GM20431 (cell line): ENCODE measurements around the gene FAM3B.

Source experiments
- in situ Hi-C: fragments of 300-500 bp; cut with MseI, MboI; formaldehyde crosslinking; loops from one replicate; pipeline ENCODE4 v1.15.0; 2020; ENCODE audit warnings: low sequenced_read_pairs; ENCODE audit not compliant: unreplicated experiment

FAM3B gene

DNA sequence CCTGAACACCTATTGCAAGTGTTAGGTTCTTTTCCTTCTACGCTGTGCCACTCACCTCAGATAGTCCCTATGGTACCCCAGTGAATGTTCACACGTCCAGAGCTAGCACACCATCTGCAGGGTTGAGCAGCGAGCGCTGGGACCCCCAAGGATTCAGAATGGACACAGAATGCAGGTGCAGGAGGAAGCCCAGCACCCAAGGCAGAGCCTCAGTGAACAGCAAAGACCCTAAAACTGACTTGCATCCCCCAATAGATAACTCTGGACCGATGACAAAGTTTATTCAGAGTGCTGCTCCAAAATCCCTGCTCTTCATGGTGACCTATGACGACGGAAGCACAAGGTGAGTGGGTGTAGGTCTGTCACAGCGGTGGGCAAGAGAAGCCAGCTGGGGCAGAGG lies 30.2 kb downstream of the FAM3B start:
- in situ Hi-C loops = no loop called here

GRCh38 chr21:41348434-41348833 lies 31.8 kb downstream of the FAM3B start:
- in situ Hi-C loops = no loop called here

- in situ Hi-C loops = no loop called here
Measured at GRCh38 chr21:41349126-41349525, 32.5 kb downstream of the FAM3B start.

DNA sequence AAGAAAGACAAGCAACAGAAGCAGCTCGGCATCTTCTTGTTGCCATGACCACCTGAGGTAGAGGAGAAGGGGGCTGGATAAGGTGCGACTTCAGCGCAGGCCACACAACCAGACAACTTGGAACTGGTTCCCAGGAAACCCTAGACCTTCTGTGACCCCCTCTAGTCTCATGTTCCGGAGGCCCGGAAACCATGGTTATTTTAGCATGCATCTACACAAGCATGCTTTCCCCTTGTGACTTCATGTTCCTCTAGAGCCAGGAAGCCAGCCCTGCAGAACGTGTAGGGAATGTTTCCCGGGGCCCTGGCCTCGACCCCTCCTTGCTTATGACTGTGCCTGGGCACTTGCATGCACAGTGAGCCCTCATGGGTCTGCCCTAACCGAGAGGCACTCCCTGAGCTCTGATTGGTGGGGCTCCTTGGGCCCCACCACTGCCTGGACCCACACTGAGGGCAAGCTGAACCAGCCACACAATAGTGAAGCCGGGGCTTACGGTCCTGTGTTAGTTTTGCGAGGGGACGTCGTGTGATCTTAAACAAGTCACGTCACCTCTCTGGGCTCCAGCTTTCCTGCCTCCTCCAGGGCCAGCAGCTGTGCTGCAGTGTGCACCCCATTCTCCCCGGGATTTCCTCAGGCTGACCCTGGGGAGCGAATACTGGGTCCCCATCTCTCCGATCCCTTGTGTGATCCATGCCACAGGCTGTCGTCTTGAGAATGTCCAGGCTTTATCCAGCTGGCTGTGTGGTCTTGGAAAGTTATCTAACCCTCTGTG lies 33.2 kb downstream of the FAM3B start:
- in situ Hi-C loops = loop anchor here (10.0 kb wide), 1 partner anchor 65 kb away; no protein-coding TSS in a partner anchor

DNA sequence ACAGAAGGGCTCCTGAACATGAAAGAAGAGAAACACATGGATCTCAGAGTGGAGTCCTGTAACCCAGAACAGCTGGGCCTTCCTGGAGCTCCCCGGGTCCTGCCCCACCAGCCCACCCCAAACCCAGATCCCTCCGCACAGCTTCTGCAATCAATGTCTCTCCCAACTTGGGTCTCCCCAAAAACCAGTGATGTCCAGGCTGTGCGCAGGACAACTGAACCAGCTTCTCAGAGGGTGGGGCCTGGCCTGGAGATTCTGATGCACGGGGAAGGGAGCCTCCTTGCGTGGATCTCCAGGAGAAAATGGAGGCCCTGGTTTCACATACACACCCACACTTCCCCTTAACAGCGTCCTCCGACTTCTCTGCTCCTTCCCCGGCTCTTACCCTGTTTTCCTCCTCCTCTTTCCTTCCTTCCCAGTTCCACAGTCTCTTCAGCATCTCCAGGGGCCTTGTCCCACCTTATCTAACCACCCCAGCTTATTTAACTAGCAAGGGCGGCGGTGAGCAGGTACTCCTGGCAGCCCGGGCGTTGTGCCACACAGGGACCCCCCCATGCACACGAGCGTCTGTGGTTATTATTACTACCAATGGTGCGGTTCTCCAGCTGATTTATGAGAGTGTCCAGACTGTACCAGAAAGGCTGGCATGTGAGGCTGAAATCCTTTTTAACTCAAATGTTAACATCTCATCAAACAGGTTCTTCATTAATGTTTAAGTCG lies 34.0 kb downstream of the FAM3B start:
- in situ Hi-C loops = loop anchor here (10.0 kb wide), 1 partner anchor 64 kb away; no protein-coding TSS in a partner anchor

DNA sequence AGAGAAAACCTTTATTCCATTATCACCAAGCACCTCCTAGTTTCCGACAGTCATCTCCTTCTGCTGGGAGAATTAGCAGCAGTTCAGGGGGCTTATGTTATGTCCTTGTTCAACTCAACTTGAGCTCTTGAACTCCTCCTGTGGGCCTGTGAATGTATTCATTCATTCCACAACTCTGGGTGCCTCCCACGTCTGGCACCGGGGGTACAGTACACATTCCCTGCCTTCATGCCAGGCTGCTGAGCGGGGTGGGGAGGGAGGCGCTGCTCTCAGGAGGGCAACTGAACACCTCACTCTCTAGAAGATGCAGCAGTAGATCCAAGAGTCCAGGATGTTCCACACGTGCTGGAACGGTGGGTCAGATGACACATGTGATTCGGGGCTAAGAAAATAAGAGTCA lies 40.9 kb downstream of the FAM3B start:
- in situ Hi-C loops = loop anchor here (10.0 kb wide), 1 partner anchor 57 kb away; no protein-coding TSS in a partner anchor

GRCh38 chr21:41358193-41359166 lies 41.9 kb downstream of the FAM3B start:
- in situ Hi-C loops = loop anchor here (10.0 kb wide), 1 partner anchor 56 kb away; no protein-coding TSS in a partner anchor

GRCh38 chr21:41359286-41359685 lies 42.7 kb downstream of the FAM3B start:
- in situ Hi-C loops = loop anchor here (10.0 kb wide), 1 partner anchor 56 kb away; no protein-coding TSS in a partner anchor

DNA sequence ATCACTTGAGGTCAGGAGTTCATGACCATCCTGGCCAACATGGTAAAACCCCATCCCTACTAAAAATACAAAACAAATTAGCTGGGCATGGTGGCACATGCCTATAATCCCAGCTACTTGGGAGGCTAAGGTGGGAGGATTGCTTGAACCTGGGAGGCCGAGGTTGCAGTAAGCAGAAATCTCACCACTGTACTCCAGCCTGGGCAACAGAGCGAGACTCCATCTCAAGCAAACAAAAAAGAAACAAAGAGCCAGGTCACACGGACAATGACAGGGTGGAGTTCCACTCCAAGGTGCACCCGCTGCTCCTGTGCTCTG lies 43.1 kb downstream of the FAM3B start:
- in situ Hi-C loops = loop anchor here (10.0 kb wide), 1 partner anchor 55 kb away; no protein-coding TSS in a partner anchor

DNA sequence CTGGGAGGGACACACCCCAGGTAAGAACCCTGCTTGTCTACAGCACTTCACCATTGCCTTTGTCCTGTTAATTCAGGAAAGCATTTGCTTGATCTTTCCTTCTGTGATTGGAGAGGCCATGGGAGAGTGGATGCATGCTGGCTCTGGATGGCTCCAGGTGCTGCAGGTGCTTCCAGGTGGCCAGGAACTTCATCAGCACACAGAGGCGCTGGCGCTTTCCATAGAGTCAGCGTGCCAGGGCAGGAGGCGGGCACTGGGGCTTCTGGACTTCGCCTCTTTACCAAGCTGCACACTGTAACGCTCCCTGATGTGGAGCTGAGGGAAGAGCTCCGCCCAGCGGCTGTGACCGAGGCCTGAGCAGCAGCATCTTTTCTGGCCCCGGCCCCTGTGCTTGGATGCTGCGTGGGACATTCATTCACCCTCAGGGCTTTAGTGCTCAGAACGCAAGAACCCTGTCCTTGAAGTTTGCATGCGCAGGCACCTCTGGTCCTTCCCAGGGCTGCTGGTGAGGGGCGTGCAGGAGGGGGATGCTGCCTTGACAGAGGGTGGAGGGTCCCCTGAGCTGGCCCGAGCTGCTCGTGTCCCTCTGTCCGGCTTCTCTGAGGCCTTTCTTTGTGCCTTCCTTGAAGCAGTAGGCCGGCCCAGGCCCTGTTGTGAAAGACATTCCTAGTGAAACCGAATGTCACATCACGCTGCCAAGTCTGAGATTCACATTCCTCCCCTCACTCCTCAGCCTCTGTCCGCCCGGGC lies 43.6 kb downstream of the FAM3B start:
- in situ Hi-C loops = no loop called here

GRCh38 chr21:41361053-41361785 lies 44.6 kb downstream of the FAM3B start:
- in situ Hi-C loops = no loop called here

DNA sequence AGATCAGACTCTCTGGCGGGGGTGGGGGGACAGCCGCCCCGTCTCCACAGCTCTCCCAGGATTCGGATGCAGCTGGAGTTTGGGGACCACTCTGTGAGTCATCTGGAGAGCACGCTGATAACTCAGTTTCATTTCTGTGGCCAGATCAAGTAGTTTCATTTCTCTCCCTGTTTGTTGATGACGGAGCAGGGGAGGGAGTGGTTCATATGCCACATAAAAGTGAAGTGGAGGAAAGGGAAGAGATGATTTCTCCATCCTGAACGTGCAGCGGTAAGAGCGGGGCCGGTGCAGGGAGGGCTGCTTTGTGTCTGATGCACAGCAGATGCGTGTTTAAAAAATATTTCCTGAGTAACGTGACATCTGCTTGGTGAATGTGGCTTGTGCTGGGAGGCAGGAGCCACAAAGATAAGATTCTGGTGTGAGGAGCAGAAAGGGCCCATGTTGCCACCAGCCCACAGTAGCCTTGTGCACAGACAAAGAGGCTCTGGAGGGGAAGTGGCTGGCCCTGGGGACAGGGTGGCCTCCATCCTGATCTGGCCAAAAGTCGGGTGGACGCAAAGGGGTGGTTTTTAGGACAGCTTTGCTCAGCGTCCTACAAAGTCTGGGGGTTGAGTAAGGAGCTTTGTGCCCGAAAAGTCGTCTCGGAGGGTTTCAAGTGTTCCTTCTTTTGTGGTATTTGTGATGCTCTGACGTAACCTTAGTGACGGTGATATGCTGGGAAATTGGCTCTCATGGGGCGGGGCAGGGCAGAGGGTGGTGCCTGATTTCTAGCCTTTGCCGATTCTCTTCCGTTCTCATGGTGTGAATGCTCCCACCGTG lies 45.4 kb downstream of the FAM3B start, which contains the start of gene MX2:
TSS of gene MX2 (plus strand) at position 242 of the 819 bp plus-strand sequence. CDS start 14,880 bp downstream, outside the sequence.
- in situ Hi-C loops = no loop called here

DNA sequence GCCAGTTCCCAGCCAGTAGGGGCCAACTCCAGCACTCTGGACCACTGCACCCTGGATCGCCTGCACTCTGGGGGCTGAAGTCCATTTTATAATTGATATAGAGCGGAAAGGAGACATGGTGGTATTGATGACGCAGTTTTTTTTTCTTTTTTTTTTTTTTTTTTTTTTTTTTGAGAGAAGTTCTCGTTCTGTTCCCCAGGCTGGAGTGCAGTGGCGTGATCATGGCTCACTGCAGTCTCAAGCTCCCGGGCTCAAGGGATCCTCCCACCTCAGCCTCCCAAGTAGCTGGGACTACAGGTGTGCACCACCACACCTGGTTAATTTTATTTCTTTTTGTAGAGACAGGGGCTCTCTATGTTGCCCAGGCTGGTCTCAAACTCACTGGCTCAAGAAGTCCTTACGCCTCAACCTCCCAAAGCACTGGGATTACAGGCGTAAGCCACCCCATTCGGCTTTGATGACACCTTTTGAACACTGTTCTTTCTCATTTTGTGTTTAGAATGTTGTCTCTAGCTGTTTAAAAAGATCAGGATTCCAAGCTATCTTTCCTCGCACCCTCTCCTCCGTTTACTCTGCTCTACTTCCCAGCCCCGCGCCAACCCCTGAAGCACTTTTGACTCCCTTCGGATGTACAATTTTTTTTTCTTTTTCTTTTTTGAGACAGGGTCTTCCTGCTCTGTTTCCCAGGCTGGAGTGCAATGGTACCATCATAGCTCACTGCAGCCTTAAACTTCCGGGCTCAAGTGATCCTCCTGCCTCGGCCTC lies 46.2 kb downstream of the FAM3B start:
- in situ Hi-C loops = no loop called here

DNA sequence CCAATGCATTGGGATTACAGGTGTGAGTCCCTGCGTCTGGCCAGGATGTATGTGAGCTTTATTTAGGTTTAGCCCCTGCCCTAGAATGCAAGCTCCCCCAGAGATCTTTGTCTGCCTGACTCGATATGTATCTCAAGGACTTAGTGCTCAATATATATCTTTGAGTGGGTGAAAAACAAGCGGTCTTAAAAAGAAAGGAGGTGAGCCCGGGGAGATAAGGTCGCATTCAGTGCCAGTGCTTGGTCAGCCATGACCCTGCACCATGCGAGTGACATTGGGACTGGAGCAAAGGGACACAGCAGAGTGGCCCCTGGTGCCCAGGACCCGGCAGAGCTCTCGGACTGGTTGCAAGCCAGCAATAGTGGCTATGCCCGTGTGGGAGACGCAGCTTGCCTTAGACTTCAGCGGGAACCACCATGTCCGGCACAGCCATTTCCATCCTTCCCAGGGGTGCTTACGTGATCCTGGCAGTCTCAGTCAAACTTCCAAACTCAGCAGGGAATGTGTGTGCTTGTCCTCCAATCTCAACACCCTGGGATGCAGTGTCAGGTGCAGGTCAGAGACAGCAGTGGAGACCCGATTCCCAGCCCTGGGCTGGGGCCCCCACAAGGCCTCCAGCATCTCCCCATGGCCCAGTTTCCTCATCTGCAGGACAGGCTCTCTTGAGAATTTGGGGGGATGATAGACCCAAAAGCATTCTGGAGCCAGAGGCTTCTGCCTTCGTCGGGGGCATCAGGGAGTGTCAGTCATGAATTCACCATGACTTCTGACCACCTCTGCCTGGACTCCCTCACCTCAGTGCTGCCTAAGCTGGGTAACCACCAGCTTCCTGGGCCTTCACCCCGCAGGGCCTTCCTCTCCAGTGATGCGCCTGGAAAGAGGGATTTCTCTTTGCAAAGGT lies 47.0 kb downstream of the FAM3B start:
- in situ Hi-C loops = no loop called here

GRCh38 chr21:41364308-41364707 lies 47.7 kb downstream of the FAM3B start:
- in situ Hi-C loops = no loop called here
